ENCODE data around the gene RRP7A.
"Not testable (repeated sequence)": the region's sequence is repeated elsewhere in the genome, so short reads cannot be mapped to it uniquely, and the experiment has no call there.

RRP7A gene, protein sequence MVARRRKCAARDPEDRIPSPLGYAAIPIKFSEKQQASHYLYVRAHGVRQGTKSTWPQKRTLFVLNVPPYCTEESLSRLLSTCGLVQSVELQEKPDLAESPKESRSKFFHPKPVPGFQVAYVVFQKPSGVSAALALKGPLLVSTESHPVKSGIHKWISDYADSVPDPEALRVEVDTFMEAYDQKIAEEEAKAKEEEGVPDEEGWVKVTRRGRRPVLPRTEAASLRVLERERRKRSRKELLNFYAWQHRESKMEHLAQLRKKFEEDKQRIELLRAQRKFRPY

DNA sequence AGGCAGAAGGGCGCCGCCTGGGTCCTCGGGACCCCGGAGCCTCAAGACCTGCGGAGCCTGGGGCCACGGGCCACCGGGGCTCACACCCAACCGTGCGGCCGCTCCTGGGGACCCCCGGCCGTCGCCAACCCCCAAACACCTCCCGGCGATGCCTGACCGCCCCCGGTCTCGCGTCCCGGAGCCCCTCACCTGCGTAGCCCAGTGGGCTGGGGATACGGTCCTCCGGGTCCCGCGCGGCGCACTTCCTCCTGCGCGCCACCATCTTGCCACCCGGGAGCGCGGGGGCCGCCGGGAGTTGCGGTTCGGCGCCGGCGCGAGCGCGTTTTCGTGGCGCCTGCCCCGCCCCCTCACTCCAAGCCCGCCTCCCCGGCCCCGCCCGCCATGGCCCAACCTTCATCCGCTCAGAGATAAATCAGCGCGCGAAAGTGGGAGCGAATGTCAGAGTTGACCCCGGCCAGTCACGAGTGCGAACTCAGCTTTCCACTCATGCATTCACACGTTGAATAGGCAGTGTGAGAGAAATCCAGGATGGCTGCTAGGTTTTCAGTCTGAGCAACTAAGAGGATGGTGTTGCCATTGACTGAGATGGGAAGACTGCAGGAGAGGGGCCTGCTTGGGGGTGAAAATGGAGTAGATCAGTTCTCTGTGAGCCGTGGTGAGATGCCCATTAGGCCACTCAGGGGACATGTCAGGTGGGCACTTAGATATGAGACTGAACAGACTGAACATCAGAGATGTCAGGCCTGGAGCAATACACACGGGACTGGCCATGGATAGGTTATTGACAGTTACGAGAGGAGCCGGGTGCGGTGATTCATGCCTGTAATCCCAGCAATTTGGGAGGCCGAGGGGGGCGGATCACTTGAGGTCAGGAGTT, at the start of gene RRP7A:
Gene RRP7A (minus strand): TSS at position 272 of the 877 bp plus-strand sequence. CDS start 10 bp downstream, at position 262.
- DNase-seq = peak; percentile 95

DNA sequence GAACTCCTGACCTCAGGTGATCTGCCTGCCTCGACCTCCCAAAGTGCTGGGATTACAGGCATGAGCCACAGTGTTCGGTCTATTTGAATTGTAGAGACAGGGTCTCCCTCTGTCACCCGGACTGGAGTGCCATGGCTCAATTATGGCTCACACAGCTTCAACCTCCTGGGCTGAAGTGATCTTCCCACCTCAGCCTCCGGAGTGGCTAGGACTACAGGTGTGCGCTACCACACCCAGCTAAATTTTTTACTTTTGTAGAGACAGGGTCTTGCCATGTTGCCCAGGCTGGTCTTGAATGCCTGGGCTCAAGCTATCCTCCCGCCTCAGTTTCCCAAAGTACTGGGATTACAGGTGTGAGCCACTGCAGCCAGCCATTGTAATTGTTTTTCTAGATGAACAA, 48.4 kb upstream of the RRP7A start:
- DNase-seq = not testable (repeated sequence)

DNA sequence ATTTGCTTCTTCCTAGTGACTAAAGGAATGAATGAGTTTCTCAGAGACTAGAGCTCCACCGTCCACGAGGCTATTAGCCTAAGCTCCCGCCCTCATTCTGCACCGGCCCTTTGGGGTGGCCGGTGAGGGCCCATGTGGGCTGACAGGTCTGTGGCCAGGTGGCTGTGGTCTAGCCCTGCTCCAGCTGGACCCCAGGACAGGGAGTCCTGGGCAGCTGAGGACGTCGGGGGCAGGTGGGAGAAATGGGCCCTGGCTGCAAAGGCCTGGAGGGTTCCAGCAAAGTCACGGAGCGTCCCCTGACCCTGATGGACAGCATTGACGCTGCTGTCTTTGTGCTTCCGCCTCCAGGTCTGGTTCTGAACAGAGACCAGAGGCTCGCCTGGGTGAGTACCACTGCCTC, 46.4 kb upstream of the RRP7A start:
- DNase-seq = no peak

DNA sequence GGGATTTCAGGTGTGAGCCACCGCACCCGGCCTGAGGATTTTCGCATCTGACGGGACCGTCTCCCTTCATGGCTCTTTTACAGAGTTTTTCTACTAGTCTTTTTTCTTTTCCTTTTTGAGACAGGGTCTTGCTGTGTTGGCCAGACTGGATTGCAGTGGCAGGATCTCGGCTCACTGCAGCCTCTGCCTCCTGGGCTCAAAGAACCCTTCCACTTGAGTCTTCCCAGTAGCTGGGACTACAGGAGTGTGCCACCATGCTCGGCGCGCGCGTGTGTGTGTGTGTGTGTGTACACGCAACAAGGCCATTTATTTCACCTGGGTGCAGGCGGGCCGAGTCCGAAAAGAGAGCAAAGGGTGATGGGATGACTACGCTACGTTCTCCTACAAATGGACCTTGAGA, 45.1 kb upstream of the RRP7A start:
- no peak for DNase-seq

DNA sequence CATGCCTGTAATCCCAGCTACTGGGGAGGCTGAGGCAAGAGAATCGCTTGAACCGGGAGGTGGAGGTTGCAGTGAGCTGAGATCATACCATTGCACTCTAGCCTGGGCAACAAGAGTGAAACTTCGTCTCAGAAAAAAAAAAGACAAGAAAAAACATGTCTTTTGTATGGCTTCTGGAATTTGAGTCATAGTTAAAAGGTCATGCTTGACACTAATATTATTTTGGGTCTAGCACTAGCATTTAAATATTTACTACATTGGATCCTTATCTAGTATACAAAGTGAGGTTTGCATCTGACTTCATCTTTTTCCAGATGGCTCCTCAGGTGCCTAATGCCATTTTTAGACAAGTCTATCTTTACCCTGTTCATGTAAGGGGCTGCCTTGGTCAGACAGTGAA, 44.3 kb upstream of the RRP7A start:
- DNase-seq = not testable (repeated sequence)

DNA sequence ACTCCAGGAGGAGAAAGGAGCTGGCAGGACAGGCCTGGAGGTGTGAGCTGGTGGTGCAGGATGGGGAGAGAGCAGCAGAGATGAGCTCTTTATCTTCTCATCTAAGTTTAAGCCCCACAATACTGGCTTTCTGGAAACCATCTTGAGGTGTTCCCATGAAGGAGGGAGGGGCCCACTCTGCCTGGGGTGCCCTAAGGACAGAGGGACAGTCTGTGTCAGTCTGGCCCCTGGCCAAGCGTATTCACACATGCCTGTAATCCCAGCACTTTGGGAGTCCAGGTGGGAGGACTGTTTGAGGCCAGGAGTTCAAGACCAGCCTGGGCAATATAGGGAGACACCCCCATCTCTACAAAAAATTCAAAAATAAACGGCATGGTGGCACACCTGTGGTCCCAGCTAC, 43.1 kb upstream of the RRP7A start:
- DNase-seq = no peak

DNA sequence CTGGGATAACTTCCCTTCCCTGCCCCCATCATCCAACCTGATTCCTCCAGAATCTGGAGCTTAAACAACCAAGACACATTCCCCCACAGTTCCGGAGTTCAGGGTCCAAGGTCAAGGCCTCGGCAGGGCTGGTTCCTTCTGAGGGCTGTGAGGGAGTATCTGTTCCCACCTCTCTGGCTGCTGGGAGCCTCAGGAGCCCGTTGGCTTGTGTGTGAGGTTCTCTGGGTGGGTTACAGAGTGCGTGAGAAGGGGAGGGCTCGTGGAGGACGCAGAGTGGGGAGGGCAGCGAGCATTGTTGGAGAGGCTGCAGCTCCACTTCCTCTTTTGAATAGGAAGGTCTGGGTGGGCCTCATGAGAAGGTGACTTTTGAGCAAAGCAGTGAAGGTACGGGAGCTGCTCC, 42.7 kb upstream of the RRP7A start:
- DNase-seq = peak; percentile 62

DNA sequence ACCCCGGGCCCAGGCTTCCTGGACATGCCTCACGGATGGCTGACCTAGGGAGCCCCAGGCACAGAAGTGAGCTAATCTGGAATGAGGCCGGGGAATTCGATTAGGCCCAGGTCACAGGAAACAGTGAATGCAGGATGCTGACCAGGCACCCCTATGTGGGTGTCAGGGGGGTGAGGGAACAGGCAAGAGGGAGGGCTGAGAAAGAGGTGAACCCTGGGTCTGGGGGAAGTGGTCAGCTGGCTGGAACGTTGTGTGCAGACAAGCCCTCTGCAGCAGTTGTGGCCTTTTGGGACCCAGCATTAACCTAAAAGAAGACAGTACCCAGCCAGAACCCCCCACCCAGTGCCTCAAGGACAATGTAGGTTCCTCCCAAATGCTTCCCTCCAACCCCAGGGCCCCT, 42.3 kb upstream of the RRP7A start:
- DNase-seq = no peak

DNA sequence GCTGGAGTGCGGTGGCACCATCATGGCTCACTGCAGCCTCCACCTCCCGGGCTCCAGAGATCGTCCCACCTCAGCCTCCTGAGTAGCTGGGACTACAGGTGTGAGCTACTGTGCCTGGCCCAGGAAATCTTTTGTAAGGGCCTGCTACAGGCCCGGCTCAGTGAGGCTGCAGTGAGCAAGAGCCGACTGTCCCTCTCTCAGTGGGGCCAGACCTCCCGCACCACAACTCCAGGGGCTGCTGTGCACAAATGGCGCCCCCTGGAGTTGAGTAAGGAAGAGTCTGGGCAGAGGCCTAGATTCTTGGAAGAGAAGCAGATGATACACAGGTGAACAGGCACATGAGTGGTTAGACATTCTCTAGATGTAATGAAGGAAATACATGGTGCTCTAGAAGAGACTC, 41.2 kb upstream of the RRP7A start:
- DNase-seq = peak; percentile 64

DNA sequence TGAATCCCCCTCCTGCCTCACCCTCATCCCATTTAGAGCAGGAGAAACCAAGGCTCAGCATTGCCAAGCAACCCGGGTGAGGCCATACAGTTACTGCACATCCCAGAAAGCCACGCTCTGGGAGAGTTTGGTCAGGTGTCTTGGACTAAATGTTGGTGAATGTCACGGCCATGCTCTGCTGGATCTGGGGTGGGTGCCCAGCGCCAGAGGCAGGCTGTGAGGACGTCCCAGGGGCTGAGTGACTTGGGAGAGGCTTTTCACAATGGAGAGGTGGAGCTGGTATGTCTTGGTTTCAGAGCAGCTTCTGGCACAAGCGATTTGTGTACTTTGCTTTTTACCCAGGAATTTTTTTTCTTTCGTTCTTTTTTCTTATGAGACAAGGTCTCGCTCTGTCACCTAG, 40.8 kb upstream of the RRP7A start:
- no peak for DNase-seq

DNA sequence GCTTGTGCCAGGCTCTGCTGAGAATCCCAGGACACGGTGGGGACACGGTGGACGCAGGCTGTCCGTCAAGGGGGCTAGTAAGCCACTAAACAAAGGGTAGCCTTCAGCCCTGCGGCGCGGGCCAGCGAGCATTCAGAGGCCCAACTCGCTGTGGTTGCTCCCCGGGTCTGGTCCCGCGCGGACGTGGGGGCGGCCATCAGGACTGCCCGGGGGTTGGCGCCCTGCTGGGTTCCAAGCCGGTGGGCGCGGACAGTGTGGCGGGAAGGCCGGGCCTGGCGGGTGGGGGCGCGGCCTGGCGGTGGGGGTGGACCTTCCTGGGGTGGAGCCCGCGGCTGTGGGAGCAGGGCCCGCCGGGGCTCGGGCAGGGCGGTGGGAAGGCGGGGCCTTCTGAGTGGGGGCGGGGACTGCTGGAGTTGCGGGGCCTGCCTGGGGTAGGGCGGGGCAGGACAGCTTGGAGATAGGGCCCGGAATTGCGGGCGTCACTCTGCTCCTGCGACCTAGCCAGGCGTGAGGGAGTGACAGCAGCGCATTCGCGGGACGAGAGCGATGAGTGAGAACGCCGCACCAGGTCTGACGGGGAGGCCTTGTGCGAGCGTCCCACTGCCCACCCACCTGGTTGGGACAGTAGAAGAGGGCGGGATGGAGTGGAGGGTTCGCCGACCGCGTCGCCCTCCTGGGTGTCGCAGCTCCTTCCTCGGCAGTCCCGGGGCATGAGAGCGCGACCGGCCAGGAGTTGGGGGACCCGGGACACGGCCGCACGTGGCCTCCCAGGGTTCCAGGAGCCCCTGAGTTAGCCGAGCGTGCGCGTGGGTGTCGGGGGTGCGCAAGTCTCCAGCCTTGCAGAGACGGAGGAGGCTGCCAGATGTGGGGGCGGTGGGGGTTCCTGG, 34.1 kb upstream of the RRP7A start, which contains the start of gene SERHL2:
Gene SERHL2 (plus strand): TSS at position 482 of the 887 bp plus-strand sequence. CDS start 65 bp downstream, at position 547.
- peak; percentile 97 for DNase-seq

DNA sequence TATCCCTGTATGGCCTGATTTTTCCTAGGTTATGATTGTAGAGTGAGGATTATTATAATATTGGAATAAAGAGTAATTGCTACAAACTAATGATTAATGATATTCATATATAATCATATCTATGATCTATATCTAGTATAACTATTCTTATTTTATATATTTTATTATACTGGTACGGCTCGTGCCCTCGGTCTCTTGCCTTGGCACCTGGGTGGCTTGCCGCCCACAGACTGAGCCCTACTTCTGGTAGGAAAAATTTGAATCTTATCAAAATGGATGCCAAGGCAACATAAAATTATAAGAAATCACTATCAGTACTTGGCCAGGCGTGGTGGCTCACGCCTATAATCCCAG, 32.7 kb upstream of the RRP7A start:
- not testable (repeated sequence) for DNase-seq

DNA sequence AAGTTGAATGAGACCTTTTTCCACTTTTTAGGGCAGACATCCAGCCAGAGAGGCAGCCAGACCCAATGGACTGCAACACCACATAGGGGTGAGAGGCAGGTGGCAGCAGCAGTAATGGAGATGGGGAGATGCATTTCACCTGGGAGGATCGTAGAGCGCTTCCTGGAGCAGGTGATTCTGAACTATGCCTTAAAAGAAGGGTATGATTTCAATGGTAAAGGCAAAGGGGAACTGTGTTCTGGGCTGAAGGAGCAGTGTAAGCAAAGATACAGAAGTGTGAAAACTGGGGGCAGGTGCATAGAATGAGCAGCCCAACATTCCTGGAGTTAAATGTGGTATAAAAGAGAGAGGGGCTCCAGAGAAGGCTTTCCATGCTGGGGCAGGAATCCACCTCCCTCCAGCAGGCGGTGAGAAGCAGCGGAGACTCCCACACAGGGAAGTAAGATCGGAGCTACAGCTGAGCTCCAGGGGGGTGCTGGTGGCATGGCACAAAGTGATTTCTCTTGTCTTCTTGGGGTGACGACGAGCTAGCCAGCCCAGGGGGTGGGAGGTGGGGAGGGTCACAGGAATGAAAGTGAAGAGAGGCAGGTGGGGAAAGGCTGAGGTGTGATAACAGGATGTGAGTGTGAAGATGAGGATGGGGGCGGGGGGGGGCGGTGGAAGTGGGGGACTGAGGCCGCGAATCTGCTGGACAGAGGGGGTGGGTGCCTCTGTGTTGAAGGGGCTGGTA, 29.9 kb upstream of the RRP7A start:
- no peak for DNase-seq

DNA sequence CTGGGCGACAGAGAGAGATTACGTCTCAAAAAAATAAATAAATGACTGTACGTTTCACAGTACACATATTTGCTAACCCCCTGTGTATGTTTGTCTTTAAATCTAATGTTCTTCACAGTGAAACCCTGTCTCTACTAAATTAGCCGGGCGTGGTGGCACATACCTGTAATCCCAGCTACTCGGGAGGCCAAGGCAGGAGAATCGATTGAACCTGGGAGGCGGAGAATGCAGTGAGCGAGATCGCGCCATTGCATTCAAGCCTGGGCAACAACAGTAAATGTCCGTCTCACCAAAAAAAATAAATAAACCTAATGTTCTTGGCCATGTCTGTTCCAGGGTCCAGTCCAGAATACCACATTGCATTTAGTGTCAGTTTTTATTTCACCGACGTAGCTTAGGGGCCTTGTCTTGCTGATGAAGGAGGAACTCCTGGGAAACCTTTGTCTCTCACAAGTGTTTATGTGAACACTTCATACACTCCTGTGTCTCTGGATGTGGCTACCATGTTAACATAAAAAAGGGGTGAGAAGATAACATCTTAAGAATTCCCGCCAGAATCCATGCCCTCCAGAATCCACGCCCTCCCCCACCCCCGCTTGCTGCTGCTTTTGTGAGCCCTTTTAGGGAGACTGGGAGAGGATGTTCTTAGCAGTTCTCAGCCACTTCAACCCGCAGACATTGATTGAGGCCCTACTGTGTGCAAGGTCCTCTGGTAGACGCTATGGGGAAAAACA, 29.2 kb upstream of the RRP7A start:
- DNase-seq = no peak

DNA sequence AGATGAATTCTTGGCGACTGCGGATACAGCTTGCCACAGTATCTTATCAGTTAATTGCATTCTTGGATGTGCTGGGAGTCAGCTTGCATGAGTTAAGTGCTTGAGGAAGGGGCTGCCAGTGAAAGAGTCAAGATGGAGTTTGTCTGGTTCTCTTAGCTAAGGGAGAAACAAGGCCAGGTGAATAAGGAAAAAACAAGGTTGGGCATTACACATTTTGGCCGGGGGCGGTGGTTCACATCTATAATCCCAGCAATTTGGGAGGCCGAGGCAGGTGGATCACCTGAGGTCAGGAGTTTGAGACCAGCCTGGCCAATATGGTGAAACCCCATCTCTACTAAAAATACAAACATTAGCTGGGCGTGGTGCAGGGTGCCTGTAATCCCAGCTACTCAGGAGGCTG, 28.5 kb upstream of the RRP7A start:
- not testable (repeated sequence) for DNase-seq

DNA sequence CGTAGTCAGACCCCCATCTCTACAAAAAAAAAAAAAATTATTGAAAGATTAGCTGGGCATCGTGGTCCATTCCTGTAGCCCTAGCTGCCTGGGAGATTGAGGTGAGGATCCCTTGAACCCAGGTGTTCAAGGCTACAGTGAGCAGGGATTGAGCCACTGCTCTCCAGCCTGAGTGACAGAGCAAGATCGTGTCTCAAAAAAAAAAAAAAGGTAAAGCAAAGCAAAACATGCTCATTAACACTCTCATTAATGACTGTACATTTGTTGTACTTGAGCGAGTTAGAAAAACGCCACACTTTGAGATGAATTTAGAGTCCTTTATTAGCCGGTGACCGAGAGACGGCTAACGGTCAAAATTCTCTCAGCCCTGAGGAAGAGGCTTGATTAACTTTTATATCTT, 28.0 kb upstream of the RRP7A start:
- no peak for DNase-seq

DNA sequence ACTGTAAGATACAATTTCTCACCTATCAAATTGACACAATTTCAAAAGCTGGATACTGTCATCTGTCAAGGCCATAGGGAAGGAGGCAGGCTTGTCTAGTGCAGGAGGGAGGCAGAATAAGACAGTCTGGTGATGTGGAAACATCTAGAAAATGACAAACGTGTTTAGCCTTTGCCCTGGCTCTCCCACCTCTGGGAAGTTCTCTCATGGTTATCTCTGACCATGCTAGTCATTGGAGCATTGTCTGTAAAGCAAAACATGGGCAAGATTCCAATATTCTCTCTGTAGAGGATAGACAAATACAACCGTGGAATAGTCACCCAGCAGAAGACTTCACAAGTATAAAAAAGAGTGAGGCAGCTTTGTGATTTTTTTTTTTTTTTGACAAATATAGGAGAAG, 25.1 kb upstream of the RRP7A start:
- DNase-seq = peak; percentile 55

DNA sequence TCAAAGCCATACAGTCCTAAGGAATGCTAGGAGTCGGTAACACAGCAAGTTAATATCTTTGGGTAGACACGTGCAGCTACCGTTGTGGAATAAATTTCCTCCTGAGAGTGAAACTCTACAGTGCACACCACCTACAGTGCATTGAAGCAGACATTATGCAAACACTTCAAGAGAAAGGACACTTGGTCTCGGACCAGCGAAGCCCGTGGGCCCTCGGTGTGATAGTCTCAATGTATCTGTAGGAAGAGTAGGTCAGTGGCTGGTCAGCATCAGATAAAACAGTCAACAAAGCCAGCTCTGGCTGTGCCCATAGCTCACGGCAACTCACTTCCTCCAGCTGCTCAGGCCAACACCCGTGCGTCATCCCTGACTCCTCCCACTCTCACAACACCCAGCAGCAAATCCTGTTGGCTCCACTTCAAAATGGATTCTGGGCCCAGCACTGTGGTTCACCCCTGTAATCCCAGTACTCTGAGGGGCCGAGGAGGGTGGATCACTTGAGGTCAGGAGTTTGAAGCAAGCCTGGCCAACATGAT, 19.7 kb upstream of the RRP7A start:
- not testable (repeated sequence) for DNase-seq

DNA sequence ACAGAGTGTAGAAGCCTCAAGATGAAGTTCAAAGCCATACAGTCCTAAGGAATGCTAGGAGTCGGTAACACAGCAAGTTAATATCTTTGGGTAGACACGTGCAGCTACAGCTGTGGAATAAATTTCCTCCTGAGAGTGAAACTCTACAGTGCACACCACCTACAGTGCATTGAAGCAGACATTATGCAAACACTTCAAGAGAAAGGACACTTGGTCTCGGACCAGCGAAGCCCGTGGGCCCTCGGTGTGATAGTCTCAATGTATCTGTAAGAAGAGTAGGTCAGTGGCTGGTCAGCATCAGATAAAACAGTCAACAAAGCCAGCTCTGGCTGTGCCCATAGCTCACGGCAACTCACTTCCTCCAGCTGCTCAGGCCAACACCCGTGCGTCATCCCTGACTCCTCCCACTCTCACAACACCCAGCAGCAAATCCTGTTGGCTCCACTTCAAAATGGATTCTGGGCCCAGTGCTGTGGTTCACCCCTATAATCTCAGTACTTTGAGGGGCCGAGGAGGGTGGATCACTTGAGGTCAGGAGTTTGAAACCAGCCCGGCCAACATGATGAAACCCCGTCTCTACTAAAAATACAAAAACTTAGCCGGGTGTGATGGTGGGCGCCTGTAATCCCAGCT, 17.7 kb upstream of the RRP7A start:
- DNase-seq = not testable (repeated sequence)

DNA sequence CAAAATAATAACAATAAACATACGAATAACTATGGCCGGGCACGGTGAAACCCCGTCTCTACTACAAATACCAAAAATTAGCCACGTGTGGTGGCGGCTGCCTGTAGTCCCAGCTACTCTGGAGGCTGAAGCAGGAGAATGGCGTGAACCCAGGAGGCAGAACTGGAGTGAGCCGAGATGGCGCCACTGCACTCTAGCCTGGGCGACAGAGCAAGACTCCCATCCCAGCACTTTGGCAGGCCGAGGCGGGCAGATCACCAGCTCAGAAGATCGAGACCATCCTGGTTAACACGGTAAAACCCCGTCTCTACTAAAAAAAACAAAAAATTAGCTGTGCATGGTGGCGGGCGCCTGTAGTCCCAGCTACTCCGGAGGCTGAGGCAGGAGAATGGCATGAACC, 17.0 kb upstream of the RRP7A start:
- DNase-seq = not testable (repeated sequence)

DNA sequence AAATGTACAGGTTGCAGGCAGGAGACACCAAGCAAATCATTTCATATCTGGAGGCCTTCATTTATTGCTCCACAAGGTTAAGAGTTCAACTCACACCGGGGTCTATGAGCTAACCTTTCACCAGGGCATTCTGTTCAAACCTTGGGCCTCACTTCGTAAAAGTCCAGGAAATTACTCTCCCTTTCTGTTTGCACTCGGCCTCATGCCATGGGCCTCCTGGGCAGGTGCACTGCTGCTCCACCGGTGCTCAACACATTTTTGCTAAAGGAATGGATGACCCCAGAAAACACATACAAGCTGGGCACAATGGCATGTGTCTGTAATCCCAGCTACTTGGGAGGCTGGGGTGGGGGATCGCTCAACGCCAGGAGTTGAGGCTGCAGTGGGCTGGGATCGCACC, 16.6 kb upstream of the RRP7A start:
- DNase-seq = no peak
